Measurements from ENCODE around the gene MGAT4A. TPM values are rescaled to one million over a fixed set of nuclear protein-coding genes. Genes with fewer than 3 reads are reported as not detected.
A peak's percentile ranks its signal among the peaks of the same experiment; 100 is the strongest.
"Not testable (repeated sequence)": the region's sequence is repeated elsewhere in the genome, so short reads cannot be mapped to it uniquely, and the experiment has no call there.

Gene MGAT4A
- polyA plus RNA-seq, 1 donor from 2014 or later, result 54.6 TPM

DNA sequence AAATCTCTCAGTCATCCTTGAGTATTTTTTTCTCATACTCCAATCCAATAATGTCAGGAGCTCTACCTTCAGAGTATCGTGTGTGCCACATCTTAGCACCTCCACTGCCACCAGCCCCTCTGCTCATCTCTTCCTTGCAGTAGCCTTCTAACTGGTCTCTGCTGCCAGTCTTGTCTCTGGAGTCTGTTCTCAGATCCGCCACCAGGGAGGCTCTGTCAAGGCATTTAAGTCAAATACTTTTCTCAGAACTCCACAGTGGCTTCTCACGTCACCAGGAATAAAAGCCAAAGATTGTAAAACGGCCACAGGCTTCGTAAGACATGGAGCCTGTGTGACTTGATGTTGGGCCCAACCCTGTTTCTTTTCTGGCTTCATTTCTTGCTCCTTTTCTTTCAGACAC is 115.5 kb downstream of the MGAT4A start:
- no peak overlapping the region for H3K4me3 Mint-ChIP-seq

DNA sequence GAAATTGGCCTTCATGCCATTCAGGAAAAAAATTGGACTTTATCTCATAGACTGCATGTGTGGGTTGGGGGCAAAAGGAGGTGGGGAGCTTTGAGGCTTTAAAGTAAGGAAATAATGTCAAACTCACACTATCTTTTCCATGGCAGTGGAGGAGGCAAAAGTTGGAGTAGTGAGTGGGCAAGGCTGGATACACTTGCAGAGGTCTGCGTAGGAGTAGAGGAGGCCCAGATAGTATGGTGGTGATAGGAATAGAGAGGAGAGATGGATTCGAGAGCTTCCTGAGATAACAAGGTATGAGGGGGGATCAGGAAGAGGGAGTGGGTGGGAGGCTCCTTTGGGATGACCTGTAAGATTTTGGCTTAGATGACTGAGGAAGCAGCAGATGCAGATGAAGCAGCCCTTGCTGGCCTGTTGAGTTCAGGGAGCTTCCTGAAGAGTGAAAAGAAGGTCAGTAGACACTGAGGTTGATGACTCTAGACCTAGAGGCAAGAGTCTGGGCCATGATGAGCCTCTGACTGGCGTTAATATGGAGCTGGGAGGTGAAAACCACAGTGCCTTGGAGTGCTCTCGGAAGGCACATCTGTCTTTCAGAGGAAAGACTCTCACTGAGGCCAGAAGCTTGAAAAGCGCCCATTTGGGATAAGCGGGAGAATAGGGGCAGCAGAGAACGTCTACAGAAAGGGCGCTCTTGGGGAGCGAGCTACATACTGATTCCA is 116.8 kb downstream of the MGAT4A start:
- H3K27me3 Mint-ChIP-seq, result no peaks in the 10 kb centered on the region
- peak overlapping the region in 1 of 4 donors; percentile 2 for H3K4me3 Mint-ChIP-seq
- H3K4me1 Mint-ChIP-seq, result peaks cover 23 to 25% (median 23%) of the 10 kb centered on the region in 3 donors
- peak overlapping the region; percentile 45 to 84 (median 80) for H3K27ac Mint-ChIP-seq
- no peaks in the 10 kb centered on the region for H3K9me3 Mint-ChIP-seq
- peaks cover 10% of the 10 kb centered on the region for H3K36me3 Mint-ChIP-seq

More for the DNA sequence above, 115.5 kb downstream of the MGAT4A start:
- no peaks in the 10 kb centered on the region for H3K27me3 Mint-ChIP-seq
- H3K27ac Mint-ChIP-seq, result peak overlapping the region in 1 of 3 donors; percentile 59
- no peaks in the 10 kb centered on the region for H3K9me3 Mint-ChIP-seq
- H3K36me3 Mint-ChIP-seq, result peaks cover 10% of the 10 kb centered on the region
- peaks cover 12 to 19% (median 17%) of the 10 kb centered on the region in 3 donors for H3K4me1 Mint-ChIP-seq

DNA sequence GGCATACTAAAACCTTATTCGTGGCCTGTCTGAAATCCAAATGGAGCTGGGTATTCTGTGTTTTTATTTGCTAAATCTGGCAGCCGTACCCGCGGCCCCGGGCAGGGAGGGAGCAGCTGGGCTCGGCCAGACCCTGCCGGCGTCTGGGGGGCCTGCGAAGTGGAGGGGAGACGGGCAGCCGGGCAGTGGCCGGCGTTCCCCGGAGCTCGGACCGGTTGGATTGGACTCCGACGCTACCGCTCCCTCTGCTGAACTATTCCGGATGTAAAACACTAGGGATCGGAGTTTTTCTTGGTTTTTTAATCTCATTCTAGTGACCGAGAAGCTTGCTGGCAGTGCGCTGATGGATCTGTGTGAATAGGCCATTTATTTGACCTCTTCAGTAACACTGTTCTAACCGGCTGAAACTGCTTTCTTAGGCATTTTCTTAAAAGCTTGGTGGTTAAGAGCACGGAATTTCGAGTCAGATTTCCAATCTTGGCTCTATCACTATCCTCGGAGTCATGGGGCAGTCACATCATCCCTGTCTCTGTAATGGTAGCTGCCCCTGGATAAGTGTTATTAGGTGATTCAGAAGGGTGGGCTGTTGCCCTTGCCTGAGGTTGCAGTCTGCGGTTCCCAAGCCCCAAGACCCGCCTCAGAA is 121.8 kb downstream of the MGAT4A start:
- Mint-ChIP-seq H3K27me3 (no peaks in the 10 kb centered on the region), H3K9me3 (no peaks in the 10 kb centered on the region), H3K36me3 (peaks cover 9% of the 10 kb centered on the region), H3K27ac (peak overlapping the region; percentile 92 to 99 (median 95)), H3K4me3 (peak overlapping the region; percentile 85 to 97 (median 94)), H3K4me1 (peaks cover 41 to 53% (median 45%) of the 10 kb centered on the region in 3 donors)

DNA sequence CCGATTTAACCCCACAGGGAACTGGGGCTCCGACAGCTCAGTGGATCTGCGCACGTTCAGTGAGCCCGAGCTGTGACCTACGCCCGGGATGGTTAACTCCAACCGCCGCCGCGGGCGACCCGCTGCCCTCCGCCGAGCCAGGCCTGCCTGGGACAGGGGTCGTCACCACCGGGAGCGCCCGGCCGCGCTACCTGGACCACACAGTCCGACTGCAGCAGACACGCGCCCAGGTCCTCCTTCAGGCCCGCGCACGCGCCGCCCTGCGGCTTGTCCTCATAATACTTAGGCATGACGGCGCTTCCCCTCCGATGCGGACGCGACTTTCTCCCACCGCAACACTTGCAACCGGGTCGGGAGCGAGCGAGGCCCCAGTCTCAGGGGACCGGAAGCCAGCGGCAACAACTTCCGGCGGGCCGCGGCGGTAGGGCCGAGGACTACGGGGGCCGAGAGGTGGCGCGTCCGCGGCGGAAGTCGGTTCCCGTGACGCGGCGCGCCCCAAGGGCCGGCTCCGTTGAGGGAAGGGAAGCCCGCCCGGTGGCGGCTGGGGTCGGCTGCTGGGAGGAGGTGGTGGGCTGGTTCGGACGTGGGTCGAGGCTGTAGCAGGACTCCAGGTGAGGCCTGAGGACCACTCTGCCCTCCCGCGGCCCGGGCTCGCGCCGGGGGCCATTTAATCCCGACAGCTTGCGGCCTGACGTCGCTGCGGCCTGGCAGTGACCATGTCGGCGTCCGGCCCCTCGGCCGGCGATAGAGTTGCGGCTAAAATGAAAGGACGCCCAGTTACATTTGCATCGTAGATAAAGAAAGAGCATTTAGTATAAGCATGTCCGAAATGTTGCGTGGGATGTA is 122.6 kb downstream of the MGAT4A start, which contains the start of the genes COA5 and UNC50:
Gene COA5, minus strand, starts transcription at position 397 of the 846 bp plus-strand sequence. Its CDS starts 107 bp downstream, at position 290.
Gene UNC50, plus strand, starts transcription at position 474 of the 846 bp plus-strand sequence. CDS start 1,171 bp downstream, outside the sequence.
- Mint-ChIP-seq H3K27ac (peak within 1 kb of the TSS; percentile 92 to 99 (median 95)), H3K4me1 (peaks cover 41 to 52% (median 46%) of the 10 kb centered on the region in 3 donors), H3K9me3 (no peaks in the 10 kb centered on the region), H3K36me3 (peaks cover 3% of the 10 kb centered on the region), H3K4me3 (peak within 1 kb of the TSS; percentile 85 to 97 (median 94)), H3K27me3 (no peaks in the 10 kb centered on the region)

DNA sequence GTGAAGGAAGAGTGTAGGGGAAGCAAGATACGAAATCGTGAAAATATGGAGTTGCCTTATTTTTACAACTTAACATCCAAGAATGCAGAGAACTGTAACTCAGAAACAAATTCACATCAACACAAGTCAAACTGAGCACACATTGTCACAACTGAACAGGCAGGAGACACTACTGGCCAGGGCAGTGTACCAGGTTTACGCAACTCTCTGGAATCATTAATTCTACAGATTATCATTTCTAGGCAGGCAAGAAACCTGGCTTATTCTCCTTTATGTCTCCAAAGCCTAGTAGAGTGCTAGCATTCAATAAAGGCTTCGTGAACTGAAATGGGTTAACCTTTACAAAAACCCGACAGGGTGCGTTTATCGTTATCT is 123.2 kb downstream of the MGAT4A start:
- H3K4me1 Mint-ChIP-seq, result peaks cover 41 to 52% (median 45%) of the 10 kb centered on the region in 3 donors
- no peaks in the 10 kb centered on the region for H3K27me3 Mint-ChIP-seq
- no peaks in the 10 kb centered on the region for H3K9me3 Mint-ChIP-seq
- H3K36me3 Mint-ChIP-seq, result no peaks in the 10 kb centered on the region
- peak overlapping the region; percentile 92 to 99 (median 95) for H3K27ac Mint-ChIP-seq
- H3K4me3 Mint-ChIP-seq, result peak overlapping the region; percentile 85 to 97 (median 94)

DNA sequence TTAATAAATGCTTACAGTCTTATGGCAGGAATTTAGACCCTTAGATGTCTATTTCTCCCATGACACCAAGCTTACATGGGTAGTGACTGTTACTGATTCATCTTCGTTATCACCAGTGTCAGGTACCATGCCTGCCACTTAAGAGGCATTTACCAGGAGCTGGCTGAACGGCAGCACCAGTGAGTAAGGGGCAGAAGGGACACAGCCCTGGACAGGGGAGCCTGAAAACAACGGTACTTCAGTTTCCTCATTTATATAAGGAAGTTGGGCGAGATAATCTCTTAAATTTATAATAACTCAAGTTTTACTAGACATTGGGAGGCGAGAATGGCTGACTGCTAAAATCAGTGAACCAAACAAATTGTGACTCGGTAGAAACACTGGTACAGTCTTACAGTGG is 123.8 kb downstream of the MGAT4A start:
- H3K4me3 Mint-ChIP-seq, result peak overlapping the region; percentile 85 to 97 (median 94)
- peak overlapping the region; percentile 69 to 99 (median 92) for H3K27ac Mint-ChIP-seq
- H3K9me3 Mint-ChIP-seq, result no peaks in the 10 kb centered on the region
- H3K36me3 Mint-ChIP-seq, result no peaks in the 10 kb centered on the region
- H3K27me3 Mint-ChIP-seq, result no peaks in the 10 kb centered on the region
- H3K4me1 Mint-ChIP-seq, result peaks cover 41 to 52% (median 45%) of the 10 kb centered on the region in 3 donors

DNA sequence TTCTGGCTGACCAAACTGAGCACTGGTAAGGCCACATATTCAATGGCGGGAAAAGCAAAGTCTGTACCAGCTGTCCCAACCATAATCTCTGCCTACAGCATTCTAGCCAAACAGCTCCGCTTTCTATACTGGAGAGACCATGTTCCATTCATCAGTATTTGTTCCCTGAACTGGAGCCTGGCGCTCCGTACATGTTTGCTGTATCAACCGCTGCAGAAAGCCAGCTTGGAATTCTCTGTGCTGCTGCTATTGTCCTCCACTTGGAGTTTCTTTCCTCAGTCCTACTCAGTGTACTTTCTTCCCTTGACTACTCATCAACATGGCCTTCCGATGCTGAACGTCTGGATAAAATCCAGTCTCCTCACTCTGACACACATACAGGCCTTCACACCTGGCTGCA is 124.5 kb downstream of the MGAT4A start:
- Mint-ChIP-seq H3K27me3 (no peaks in the 10 kb centered on the region), H3K4me1 (peaks cover 39 to 50% (median 41%) of the 10 kb centered on the region in 3 donors), H3K36me3 (no peaks in the 10 kb centered on the region), H3K9me3 (no peaks in the 10 kb centered on the region), H3K27ac (peak overlapping the region in 2 of 3 donors; percentile 55 to 92), H3K4me3 (peak overlapping the region in 2 of 4 donors; percentile 15 to 85)

DNA sequence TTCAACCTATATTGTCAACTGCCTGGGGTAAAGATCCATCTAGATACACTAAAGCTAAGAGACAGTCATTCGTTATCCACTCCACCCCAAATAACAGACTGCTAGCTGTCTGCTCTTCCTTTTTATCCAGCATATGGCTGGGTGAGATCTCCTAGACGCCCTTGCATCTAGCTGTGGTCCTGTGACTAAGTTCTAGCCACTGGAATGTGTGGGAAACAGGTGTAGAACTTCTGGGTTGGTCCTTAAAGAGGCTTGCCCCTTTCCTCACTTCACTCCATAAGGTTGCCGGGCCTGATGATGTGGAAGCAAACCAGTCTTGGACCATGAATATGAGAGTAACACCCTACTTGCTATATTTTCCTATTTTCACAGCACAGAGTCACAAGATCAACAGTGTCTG is 125.9 kb downstream of the MGAT4A start:
- H3K27me3 Mint-ChIP-seq, result no peaks in the 10 kb centered on the region
- H3K4me1 Mint-ChIP-seq, result peaks cover 27 to 41% (median 28%) of the 10 kb centered on the region in 3 donors
- H3K36me3 Mint-ChIP-seq, result no peaks in the 10 kb centered on the region
- peak overlapping the region; percentile 28 to 92 (median 89) for H3K27ac Mint-ChIP-seq
- peak overlapping the region in 1 of 4 donors; percentile 85 for H3K4me3 Mint-ChIP-seq
- no peaks in the 10 kb centered on the region for H3K9me3 Mint-ChIP-seq

DNA sequence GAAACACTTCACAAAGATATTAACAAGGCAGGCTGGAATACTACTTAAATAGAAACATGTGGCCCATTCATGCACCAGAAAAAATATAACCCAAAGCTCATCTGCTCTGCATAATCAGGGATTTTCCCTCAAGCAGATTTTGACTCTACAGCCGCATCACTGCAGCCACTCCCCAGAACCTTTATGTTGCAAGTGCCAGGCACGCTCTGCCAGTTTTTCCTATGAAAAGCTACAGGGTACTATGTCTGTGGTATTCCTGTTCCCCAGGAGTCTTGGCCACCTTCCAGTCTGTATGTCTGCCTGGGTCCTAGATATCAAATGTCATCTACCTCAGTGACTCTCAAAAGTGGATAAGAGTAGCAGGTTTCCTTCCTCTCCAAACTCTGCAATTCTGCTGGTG is 126.4 kb downstream of the MGAT4A start:
- Mint-ChIP-seq H3K4me3 (no peak overlapping the region), H3K36me3 (no peaks in the 10 kb centered on the region), H3K27ac (peak overlapping the region; percentile 16 to 92 (median 28)), H3K4me1 (peaks cover 26 to 35% (median 27%) of the 10 kb centered on the region in 3 donors), H3K27me3 (no peaks in the 10 kb centered on the region), H3K9me3 (no peaks in the 10 kb centered on the region)

DNA sequence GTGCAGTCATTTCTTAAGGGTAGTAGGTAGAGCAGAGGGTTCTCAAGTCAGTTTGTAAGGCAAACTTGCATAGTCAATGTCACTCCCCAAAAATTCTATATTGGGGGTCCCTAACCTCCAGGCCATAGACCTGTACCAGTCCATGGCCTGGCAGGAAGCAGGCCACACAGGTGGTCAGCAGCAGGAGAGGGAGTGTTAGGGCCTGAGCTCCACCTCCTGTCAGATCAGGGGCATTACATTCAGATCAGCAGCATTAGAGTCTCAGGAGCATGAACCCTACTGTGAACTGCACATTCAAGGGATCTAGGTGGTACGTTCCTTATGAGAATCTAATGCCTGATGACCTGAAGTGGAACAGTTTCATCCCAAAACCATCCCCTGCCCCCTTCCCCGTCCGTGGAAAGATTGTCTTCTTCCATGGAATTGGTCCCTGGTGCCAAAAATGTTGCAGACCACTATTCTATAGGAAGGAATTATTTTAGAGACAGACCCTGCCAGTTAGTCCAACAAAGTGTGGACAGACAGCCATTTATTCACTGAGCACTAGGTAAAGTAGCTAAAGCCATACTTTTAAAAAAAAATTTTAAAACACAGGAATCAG is 129.3 kb downstream of the MGAT4A start:
- Mint-ChIP-seq H3K4me1 (peaks cover 4 to 21% (median 14%) of the 10 kb centered on the region in 3 donors), H3K36me3 (no peaks in the 10 kb centered on the region), H3K9me3 (no peaks in the 10 kb centered on the region), H3K4me3 (peak overlapping the region in 1 of 4 donors; percentile 12), H3K27ac (peak overlapping the region in 1 of 3 donors; percentile 26), H3K27me3 (no peaks in the 10 kb centered on the region)

DNA sequence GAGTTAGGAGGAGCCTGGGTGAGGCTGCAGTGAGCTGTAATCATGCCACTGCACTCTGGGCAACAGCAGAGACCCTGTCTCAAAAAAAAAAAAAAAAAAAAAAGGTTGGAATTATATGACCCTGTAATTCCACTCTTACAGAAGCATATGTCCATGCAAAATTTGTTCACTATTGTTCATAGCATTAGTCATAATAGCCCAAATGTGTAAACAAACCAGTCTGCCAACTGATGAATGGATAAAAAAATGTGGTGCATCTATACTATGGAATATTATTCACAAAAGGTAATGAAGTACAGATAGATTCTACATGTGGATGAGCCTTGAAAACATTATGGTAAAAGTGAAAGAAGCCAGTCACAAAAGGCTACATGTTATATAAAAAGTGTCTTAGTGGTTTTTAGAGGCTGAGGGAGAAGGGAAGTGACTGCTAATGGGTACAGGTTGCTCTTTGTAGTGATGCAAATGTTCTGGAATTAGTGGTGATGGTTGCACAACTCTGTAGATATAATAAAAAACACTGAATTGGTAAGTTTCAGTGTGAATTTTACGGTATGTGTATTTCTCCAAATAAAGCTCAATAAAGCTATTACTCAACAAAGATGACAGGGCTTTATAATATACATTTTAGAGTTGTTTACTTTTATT is 132.0 kb downstream of the MGAT4A start:
- Mint-ChIP-seq H3K36me3 (peaks cover 4% of the 10 kb centered on the region), H3K4me1 (peaks cover 0 to 4% (median 2%) of the 10 kb centered on the region in 3 donors), H3K4me3 (no peak overlapping the region), H3K27ac (no peak overlapping the region), H3K9me3 (peaks cover 0 to 2% (median 1%) of the 10 kb centered on the region in 3 donors), H3K27me3 (no peaks in the 10 kb centered on the region)

DNA sequence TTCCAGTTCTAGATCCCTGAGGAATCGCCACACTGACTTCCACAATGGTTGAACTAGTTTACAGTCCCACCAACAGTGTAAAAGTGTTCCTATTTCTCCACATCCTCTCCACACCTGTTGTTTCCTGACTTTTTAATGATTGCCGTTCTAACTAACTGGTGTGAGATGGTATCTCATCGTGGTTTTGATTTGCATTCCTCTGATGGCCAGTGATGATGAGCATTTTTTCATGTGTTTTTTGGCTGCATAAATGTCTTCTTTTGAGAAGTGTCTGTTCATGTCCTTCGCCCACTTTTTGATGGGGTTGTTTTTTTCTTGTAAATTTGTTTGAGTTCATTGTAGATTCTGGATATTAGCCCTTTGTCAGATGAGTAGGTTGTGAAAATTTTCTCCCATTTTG is 136.3 kb downstream of the MGAT4A start:
- not testable (repeated sequence) for H3K27me3 Mint-ChIP-seq, H3K9me3 Mint-ChIP-seq, H3K4me3 Mint-ChIP-seq, H3K36me3 Mint-ChIP-seq, H3K27ac Mint-ChIP-seq, H3K4me1 Mint-ChIP-seq

DNA sequence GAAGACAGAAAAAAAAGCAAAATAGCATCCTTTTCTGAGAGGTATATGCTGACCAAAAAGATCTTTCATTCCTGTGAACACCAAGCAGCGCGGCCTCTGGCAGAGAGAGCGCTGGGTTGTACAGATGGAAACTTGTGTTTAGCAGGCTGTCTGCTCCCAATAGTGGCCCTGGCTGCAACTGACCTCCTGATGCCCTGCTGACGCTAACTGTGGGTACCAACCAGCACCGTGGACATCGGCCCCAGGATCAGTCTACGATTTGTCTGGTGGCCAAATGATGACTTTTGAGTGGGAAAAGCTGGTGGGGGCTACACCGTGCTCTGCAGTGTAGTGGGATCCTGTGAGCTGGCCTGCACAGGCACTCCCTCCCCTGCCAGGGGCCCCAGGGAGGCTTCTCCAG is 138.4 kb downstream of the MGAT4A start:
- H3K4me1 Mint-ChIP-seq, result peaks cover 0 to 1% (median 0%) of the 10 kb centered on the region in 3 donors
- H3K27ac Mint-ChIP-seq, result no peak overlapping the region
- H3K27me3 Mint-ChIP-seq, result no peaks in the 10 kb centered on the region
- no peak overlapping the region for H3K4me3 Mint-ChIP-seq
- H3K36me3 Mint-ChIP-seq, result peaks cover 6% of the 10 kb centered on the region
- H3K9me3 Mint-ChIP-seq, result peaks cover 0 to 6% (median 3%) of the 10 kb centered on the region in 3 donors

DNA sequence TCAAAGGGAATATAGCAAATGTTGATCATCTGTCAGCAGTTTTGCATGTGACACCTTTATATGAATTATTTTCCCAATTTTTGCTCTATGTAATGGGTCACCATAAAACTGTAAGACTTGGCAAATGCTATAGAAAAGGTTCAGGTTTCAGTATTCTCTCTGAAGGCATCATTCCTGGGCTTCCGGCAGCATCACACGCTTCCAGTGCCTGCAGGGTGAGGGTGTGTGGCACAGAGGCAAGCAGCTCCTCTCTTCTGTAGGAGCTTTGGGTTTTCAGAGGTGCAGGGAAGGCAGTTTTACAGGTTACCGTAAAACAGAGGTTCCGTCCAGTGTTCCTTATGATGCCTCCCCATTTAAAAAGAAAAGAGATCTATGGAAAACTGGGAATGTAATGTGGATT is 141.4 kb downstream of the MGAT4A start:
- H3K27ac Mint-ChIP-seq, result no peak overlapping the region
- H3K9me3 Mint-ChIP-seq, result peaks cover 0 to 6% (median 3%) of the 10 kb centered on the region in 3 donors
- no peaks in the 10 kb centered on the region for H3K27me3 Mint-ChIP-seq
- no peak overlapping the region for H3K4me3 Mint-ChIP-seq
- H3K4me1 Mint-ChIP-seq, result no peaks in the 10 kb centered on the region
- H3K36me3 Mint-ChIP-seq, result peaks cover 3% of the 10 kb centered on the region

Data from IgD-negative memory B cell (primary cell).